HUES48 (cell line): ENCODE measurements around the gene TOMM22.

Source experiments
- H3K27ac ChIP-seq: one replicate; pipeline ENCODE4 v1.7.0; 2013; ENCODE audit warnings: low read depth, low read length, inconsistent platforms
- H3K27me3 ChIP-seq: 2 replicates; pipeline ENCODE4 v1.6.1; 2013; ENCODE audit warnings: mild to moderate bottlenecking, low read length; ENCODE audit not compliant: control insufficient read depth, insufficient read depth
- H3K36me3 ChIP-seq: 2 replicates; pipeline ENCODE4 v1.6.1; 2013; ENCODE audit warnings: low read length; ENCODE audit not compliant: control insufficient read depth, insufficient read depth
- H3K4me1 ChIP-seq: 2 replicates; pipeline ENCODE4 v1.6.1; 2013; ENCODE audit warnings: mild to moderate bottlenecking, low read length; ENCODE audit not compliant: control insufficient read depth, insufficient read depth
- H3K4me3 ChIP-seq: 2 replicates; pipeline ENCODE4 v1.5.1; 2013; ENCODE audit warnings: mild to moderate bottlenecking, low read depth, low read length
- H3K9ac ChIP-seq: 2 replicates; pipeline ENCODE4 v1.6.1; 2013; ENCODE audit warnings: mild to moderate bottlenecking, low read depth, low read length, moderate library complexity
- H3K9me3 ChIP-seq: 2 replicates; pipeline ENCODE4 v1.6.1; 2013; ENCODE audit warnings: low read length; ENCODE audit not compliant: control insufficient read depth, insufficient read depth

Gene TOMM22

DNA sequence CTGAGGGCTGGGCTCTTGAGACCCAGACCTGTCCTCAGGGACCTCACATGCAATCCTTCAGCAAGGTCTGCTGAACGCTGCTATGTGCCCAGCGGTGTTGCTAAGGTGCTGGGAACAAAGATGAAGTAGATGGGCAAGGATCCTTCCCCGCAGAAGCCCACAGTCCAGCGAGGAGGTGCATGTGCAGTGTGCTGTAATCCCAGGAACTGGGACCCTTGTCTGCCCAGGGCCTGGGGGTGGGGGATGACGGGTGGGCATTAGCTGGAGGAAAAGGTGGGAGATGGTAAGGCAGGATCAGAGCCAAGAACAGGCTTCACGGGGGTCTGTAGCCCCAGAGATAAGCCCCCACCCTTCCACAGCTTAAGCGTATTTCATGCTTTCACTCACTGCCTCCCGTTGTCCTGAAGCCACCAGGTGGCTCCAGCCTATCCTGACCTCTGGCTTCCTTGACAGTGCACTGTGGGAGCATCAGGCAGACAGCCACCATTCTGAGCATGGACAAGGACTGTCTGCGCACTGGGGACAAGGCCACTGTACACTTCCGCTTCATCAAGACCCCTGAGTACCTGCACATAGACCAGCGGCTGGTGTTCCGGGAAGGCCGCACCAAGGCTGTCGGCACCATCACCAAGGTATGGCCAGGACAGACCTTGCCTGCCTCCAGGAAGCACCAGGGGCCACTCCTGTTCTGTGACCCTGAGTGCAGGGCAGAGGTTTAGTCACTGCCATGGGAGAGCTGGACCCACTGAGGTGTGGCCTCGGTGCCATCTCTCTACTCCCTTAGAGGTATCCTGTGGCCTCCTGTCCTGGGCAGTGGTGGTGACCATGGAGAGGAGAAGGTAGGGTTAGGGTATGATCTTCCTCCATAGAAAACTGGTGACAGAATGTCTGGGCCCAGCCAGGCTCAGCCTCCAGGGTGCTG is 46.0 kb downstream of the TOMM22 start:
- no peak overlapping the region for H3K4me3 ChIP-seq
- no peaks in the 10 kb centered on the region for H3K9me3 ChIP-seq
- no peak overlapping the region for H3K27ac ChIP-seq
- no peaks in the 10 kb centered on the region for H3K4me1 ChIP-seq
- H3K36me3 ChIP-seq, result peaks cover 96% of the 10 kb centered on the region
- no peaks in the 10 kb centered on the region for H3K27me3 ChIP-seq
- no peak overlapping the region for H3K9ac ChIP-seq

GRCh38 chr22:38728871-38729796 is 47.4 kb downstream of the TOMM22 start:
- no peaks in the 10 kb centered on the region for H3K4me1 ChIP-seq
- H3K36me3 ChIP-seq, result peaks cover 96% of the 10 kb centered on the region
- no peaks in the 10 kb centered on the region for H3K9me3 ChIP-seq
- no peak overlapping the region for H3K27ac ChIP-seq
- no peaks in the 10 kb centered on the region for H3K27me3 ChIP-seq
- H3K9ac ChIP-seq, result no peak overlapping the region
- H3K4me3 ChIP-seq, result no peak overlapping the region

- Histone ChIP-seq H3K27ac (no peak overlapping the region), H3K9ac (no peak overlapping the region), H3K36me3 (peaks cover 95% of the 10 kb centered on the region), H3K4me1 (no peaks in the 10 kb centered on the region), H3K9me3 (no peaks in the 10 kb centered on the region), H3K4me3 (no peak overlapping the region), H3K27me3 (no peaks in the 10 kb centered on the region)
Measured at GRCh38 chr22:38729946-38730345, 48.2 kb downstream of the TOMM22 start.

DNA sequence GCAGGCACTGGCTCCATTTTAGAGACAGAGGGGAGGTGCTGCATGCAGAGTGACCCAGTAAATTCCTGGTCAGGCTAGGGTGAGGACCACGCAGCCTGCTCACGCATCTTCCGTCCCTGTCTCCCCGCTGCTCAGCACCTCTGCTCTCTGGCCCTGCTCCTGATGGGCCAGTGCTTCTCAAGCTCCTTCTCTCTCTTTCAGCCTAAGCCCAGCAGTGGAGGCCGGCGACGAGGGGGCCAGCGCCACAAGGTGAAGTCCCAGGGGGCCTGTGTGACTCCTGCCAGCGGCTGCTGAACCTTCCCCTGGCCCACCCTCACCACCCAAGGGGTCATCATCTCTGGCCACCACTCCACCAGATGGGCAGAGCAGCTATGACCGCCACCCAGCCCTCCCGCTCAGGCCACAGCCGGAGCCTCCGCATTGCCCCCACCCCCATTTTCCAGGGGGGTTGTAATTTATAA is 48.7 kb downstream of the TOMM22 start:
- H3K36me3 ChIP-seq, result peaks cover 90% of the 10 kb centered on the region
- no peaks in the 10 kb centered on the region for H3K27me3 ChIP-seq
- no peaks in the 10 kb centered on the region for H3K9me3 ChIP-seq
- H3K9ac ChIP-seq, result no peak overlapping the region
- H3K4me1 ChIP-seq, result no peaks in the 10 kb centered on the region
- H3K27ac ChIP-seq, result no peak overlapping the region
- H3K4me3 ChIP-seq, result no peak overlapping the region

- Histone ChIP-seq H3K27me3 (no peaks in the 10 kb centered on the region), H3K4me1 (no peaks in the 10 kb centered on the region), H3K36me3 (peaks cover 82% of the 10 kb centered on the region)
Measured at GRCh38 chr22:38731703-38732161, 50.0 kb downstream of the TOMM22 start.

DNA sequence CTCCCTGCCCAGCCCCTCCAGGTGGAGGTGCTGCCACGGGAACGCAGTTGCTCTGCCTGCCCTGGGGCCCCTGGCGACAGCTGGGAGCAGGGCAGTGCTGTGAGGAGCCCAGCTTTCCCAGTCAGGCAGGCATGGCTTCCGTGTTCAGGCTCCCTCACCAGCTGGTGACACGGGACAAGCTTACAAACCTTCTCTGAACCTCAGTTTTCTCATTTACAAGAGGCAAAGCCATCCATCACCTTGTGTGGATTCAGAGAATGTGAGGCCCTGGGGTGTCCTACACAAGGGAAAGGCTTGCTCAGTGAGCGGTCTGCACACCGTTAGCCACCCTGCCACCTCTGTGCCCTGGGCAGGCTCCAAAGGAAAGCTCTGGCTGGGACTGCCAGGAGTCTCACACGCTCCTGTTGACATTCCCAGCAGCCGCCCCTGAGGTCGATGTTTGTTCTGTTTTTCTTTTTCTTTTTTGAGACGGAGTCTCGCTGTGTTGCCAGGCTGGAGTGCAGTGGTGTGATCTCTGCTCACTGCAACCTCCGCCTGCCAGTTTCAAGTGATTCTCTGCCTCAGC is 50.6 kb downstream of the TOMM22 start:
- Histone ChIP-seq H3K9ac (no peak overlapping the region), H3K36me3 (peaks cover 78% of the 10 kb centered on the region), H3K27me3 (no peaks in the 10 kb centered on the region), H3K4me1 (no peaks in the 10 kb centered on the region), H3K4me3 (no peak overlapping the region), H3K9me3 (no peaks in the 10 kb centered on the region), H3K27ac (no peak overlapping the region)

More at GRCh38 chr22:38731703-38732161, 50.0 kb downstream of the TOMM22 start:
- H3K9me3 ChIP-seq, result no peaks in the 10 kb centered on the region
- no peak overlapping the region for H3K27ac ChIP-seq
- H3K9ac ChIP-seq, result no peak overlapping the region
- H3K4me3 ChIP-seq, result no peak overlapping the region

DNA sequence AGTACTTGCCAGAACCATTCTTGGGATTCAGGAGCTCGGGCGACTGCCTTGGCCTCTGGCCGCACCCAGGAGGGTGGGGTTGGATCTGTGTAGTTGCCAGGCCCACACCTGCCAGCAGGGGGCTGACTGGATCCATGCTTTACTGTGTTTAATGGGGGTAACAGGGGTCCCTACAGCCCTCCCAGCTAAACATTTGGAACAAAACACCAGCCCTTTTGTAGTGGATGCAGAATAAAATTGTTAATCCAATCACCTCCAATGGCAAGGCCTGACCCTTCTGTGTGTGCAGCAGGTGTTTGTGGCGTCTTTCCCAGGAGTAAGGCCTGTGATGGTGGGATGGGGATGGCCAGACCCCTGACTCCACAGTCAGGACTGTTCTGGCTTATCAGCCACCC is 51.6 kb downstream of the TOMM22 start:
- peaks cover 75% of the 10 kb centered on the region for H3K36me3 ChIP-seq

DNA sequence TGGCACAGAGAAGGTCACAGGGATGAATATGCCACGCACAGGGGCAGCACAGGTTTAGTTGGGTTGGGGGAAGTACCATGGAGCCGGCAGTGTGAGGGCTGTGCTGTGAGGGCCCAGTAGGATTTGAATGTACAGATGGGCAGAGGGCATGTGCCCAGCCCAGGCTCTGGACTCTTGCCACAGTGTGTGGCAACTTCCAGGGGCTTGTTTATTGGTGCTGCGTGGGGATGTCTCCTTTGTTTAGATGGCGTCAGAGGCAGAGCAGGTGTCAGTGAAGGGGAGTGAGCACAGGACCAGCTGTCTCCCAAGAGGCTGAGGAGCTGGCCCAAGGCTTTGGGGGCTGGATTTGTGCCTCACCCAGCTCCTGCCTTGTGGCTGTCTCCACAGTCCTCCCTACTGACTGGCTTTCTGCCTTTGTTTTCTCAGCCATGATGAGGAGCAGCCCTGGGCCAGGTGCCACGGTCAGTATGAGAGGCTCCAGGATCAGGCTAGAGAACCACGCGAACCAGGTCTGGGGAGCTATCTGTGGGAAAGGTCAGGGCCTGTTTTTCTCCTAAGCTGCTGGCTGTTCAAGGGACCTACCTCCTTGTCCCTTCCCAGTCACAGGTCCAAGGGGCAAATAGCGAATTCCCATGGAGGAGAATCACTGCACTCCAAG is 52.1 kb downstream of the TOMM22 start:
- Histone ChIP-seq H3K27ac (no peak overlapping the region), H3K4me3 (no peak overlapping the region), H3K9me3 (no peaks in the 10 kb centered on the region), H3K4me1 (no peaks in the 10 kb centered on the region), H3K9ac (no peak overlapping the region), H3K36me3 (peaks cover 73% of the 10 kb centered on the region), H3K27me3 (no peaks in the 10 kb centered on the region)

More for the DNA sequence above, 51.6 kb downstream of the TOMM22 start:
- Histone ChIP-seq H3K27me3 (no peaks in the 10 kb centered on the region), H3K9me3 (no peaks in the 10 kb centered on the region), H3K9ac (no peak overlapping the region), H3K4me3 (no peak overlapping the region), H3K27ac (no peak overlapping the region), H3K4me1 (no peaks in the 10 kb centered on the region)

GRCh38 chr22:38734421-38735100 is 52.8 kb downstream of the TOMM22 start:
- H3K36me3 ChIP-seq, result peaks cover 72% of the 10 kb centered on the region
- H3K9ac ChIP-seq, result no peak overlapping the region

More at GRCh38 chr22:38734421-38735100, 52.8 kb downstream of the TOMM22 start:
- H3K27ac ChIP-seq, result no peak overlapping the region
- no peaks in the 10 kb centered on the region for H3K4me1 ChIP-seq
- H3K27me3 ChIP-seq, result no peaks in the 10 kb centered on the region
- no peak overlapping the region for H3K4me3 ChIP-seq
- H3K9me3 ChIP-seq, result no peaks in the 10 kb centered on the region
